HEK293 (cell line): ENCODE results near the gene WNT16.

ENCODE experiments used
- CTCF ChIA-PET: fragments of 350-600 bp; formaldehyde crosslinking; extraction: SDS; loops from one replicate; lab custom pipeline; 2021; ENCODE audit warnings: antibody characterized with exemption; lab: Yijun Ruan, JAX
- POLR2A ChIA-PET: fragments of 300-600 bp; formaldehyde crosslinking; extraction: SDS; loops from one replicate; lab custom pipeline; 2020; ENCODE audit warnings: antibody characterized with exemption, inconsistent platforms; lab: Yijun Ruan, JAX
- H3K27ac ChIP-seq: fragments of 200-500 bp; sonication (Bioruptor generic); 2 replicates; pipeline ENCODE4 v1.5.1; 2014; ENCODE audit warnings: low read depth, low read length, control low read depth, inconsistent platforms; ENCODE audit errors: extremely low read depth
- H3K36me3 ChIP-seq, 2 experiments: fragments of 200-500 bp in 1 of 2; sonication (Bioruptor generic) in 1 of 2; 1 replicate in 1 of 2; 2 replicates in 1 of 2; pipeline ENCODE4 v1.5.1; 2014 to 2017; ENCODE audit warnings: inconsistent platforms in 2 of 2, low read length in 2 of 2; ENCODE audit not compliant: control insufficient read depth in 2 of 2, insufficient read depth in 1 of 2
- H3K4me1 ChIP-seq: fragments of 200-500 bp; sonication (Bioruptor generic); 2 replicates; pipeline ENCODE4 v1.5.1; 2014; ENCODE audit warnings: mild to moderate bottlenecking, low read length, inconsistent platforms; ENCODE audit not compliant: control insufficient read depth, insufficient read depth
- H3K4me3 ChIP-seq: 2 replicates; pipeline ENCODE4 v1.5.1; 2011; ENCODE audit warnings: low read depth, mild to moderate bottlenecking, control low read depth, low read length, moderate library complexity
- H3K9me3 ChIP-seq: fragments of 200-500 bp; sonication (Bioruptor generic); 2 replicates; pipeline ENCODE4 v1.5.1; 2014; ENCODE audit warnings: low read depth, low read length, inconsistent platforms; ENCODE audit not compliant: control insufficient read depth, insufficient read depth
- KLF7 ChIP-seq: fragments of 450-650 bp; formaldehyde crosslinking; IDR thresholded peaks from 2 replicates; pipeline ENCODE4 v1.5.1; 2016; ENCODE audit warnings: missing biosample characterization, missing genetic modification characterization, borderline replicate concordance
- PRDM1 ChIP-seq: fragments of 450-650 bp; formaldehyde crosslinking; IDR thresholded peaks from 2 replicates; pipeline ENCODE4; 2016; ENCODE audit warnings: missing biosample characterization, missing genetic modification characterization
- RBAK ChIP-seq: fragments of 450-650 bp; formaldehyde crosslinking; IDR thresholded peaks from 2 replicates; pipeline ENCODE4 v1.5.1; 2016; ENCODE audit warnings: missing biosample characterization, missing genetic modification characterization
- WT1 ChIP-seq: fragments of 450-650 bp; formaldehyde crosslinking; IDR thresholded peaks from 2 replicates; pipeline ENCODE4 v1.5.1; 2016; ENCODE audit warnings: missing biosample characterization, missing genetic modification characterization
- ZBTB1 ChIP-seq: fragments of 450-650 bp; formaldehyde crosslinking; IDR thresholded peaks from 2 replicates; pipeline ENCODE4 v1.5.1; 2016; ENCODE audit warnings: missing biosample characterization, missing genetic modification characterization
- ZBTB21 ChIP-seq: fragments of 450-650 bp; formaldehyde crosslinking; IDR thresholded peaks from 2 replicates; pipeline ENCODE4 v1.5.1; 2017; ENCODE audit warnings: missing biosample characterization, missing genetic modification characterization
- ZFP3 ChIP-seq: fragments of 450-650 bp; formaldehyde crosslinking; IDR thresholded peaks from 2 replicates; pipeline ENCODE4 v1.5.1; 2016; ENCODE audit warnings: low read depth, missing biosample characterization, missing genetic modification characterization
- ZNF19 ChIP-seq: fragments of 450-650 bp; formaldehyde crosslinking; IDR thresholded peaks from 2 replicates; pipeline ENCODE4; 2016; ENCODE audit warnings: missing biosample characterization, missing genetic modification characterization, low read depth
- ZNF394 ChIP-seq: fragments of 450-650 bp; formaldehyde crosslinking; IDR thresholded peaks from 2 replicates; pipeline ENCODE4 v1.5.1; 2016; ENCODE audit warnings: missing biosample characterization, missing genetic modification characterization, mild to moderate bottlenecking, moderate library complexity, borderline replicate concordance
- ZNF416 ChIP-seq: fragments of 450-650 bp; formaldehyde crosslinking; IDR thresholded peaks from 2 replicates; pipeline ENCODE4 v1.5.1; 2016; ENCODE audit warnings: missing biosample characterization, missing genetic modification characterization
- ZNF423 ChIP-seq: fragments of 450-650 bp; formaldehyde crosslinking; IDR thresholded peaks from 2 replicates; pipeline ENCODE4 v1.5.1; 2016; ENCODE audit warnings: missing biosample characterization, missing genetic modification characterization
- ZNF571 ChIP-seq: fragments of 450-650 bp; formaldehyde crosslinking; IDR thresholded peaks from 2 replicates; pipeline ENCODE4 v1.5.0; 2017; ENCODE audit warnings: missing biosample characterization, missing genetic modification characterization
- ZNF76 ChIP-seq: fragments of 450-650 bp; formaldehyde crosslinking; IDR thresholded peaks from 2 replicates; pipeline ENCODE4; 2016; ENCODE audit warnings: low read depth, missing biosample characterization, missing genetic modification characterization, borderline replicate concordance
- ZNF837 ChIP-seq: fragments of 450-650 bp; formaldehyde crosslinking; IDR thresholded peaks from 2 replicates; pipeline ENCODE4 v1.5.1; 2016; ENCODE audit warnings: missing biosample characterization, missing genetic modification characterization
- TF ChIP-seq, protein P1 (sequence below): fragments of 450-650 bp; formaldehyde crosslinking; IDR thresholded peaks from 2 replicates; pipeline ENCODE4 v1.5.0; 2017; ENCODE audit warnings: missing biosample characterization, missing genetic modification characterization, borderline replicate concordance
- TF ChIP-seq, protein P2 (sequence below): fragments of 450-650 bp; formaldehyde crosslinking; conservative IDR thresholded peaks from 2 replicates; pipeline ENCODE4 v1.5.1; 2016; ENCODE audit warnings: low read depth, missing biosample characterization, missing genetic modification characterization
- TF ChIP-seq, protein P3 (sequence below): fragments of 450-650 bp; formaldehyde crosslinking; IDR thresholded peaks from 2 replicates; pipeline ENCODE4 v1.5.1; 2016; ENCODE audit warnings: missing biosample characterization, missing genetic modification characterization
- TF ChIP-seq, protein P4 (sequence below): fragments of 450-650 bp; formaldehyde crosslinking; IDR thresholded peaks from 2 replicates; pipeline ENCODE4 v1.5.1; 2017; ENCODE audit warnings: missing biosample characterization, missing genetic modification characterization
- TF ChIP-seq, protein P5 (sequence below): fragments of 450-650 bp; formaldehyde crosslinking; IDR thresholded peaks from 2 replicates; pipeline ENCODE4 v1.5.1; 2016; ENCODE audit warnings: missing biosample characterization, missing genetic modification characterization
- TF ChIP-seq, protein P6 (sequence below): fragments of 450-650 bp; formaldehyde crosslinking; IDR thresholded peaks from 2 replicates; pipeline ENCODE4 v1.5.1; 2016; ENCODE audit warnings: missing biosample characterization, missing genetic modification characterization

WNT16 gene

DNA sequence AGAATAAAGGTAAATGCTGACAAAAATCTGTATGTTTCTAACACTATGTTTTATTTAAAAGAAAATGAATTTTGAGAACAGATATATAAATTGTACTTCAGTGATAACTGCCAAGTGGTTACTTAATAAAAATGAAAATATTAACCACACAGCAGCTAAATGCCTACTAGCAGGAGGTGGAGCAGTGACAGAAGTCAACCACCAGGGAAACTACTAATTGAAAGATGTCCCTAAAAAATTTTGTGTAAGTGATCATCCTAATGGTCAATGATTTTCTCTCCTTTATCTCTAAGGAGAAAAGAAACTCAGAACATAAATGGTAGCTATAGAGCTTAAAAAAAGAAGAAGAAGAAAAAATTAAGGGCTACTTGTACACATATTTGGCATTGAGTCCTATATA, 22.9 kb downstream of the WNT16 start:
- no peaks in the 10 kb centered on the region for H3K9me3 ChIP-seq
- H3K4me1 ChIP-seq: no peaks in the 10 kb centered on the region
- POLR2A ChIA-PET: no interaction called here
- H3K36me3 ChIP-seq: peaks cover 0 to 32% of the 10 kb centered on the region in 2 experiments; a peak in 1 of 3 replicates
- CTCF ChIA-PET: interaction anchor here (0.6 to 1.4 kb wide), 8 partner anchors 10 to 1838 kb away, joined by 3 to 10 read pairs (median 4); no protein-coding TSS in a partner anchor
- H3K4me3 ChIP-seq: no peak overlapping the region
- no peak overlapping the region for H3K27ac ChIP-seq
- TF ChIP-seq ZNF416 (tag by site-specific recombination) (no peak), ZFP3 (tag by site-specific recombination) (no peak), ZNF76 (tag by site-specific recombination) (no peak), KLF7 (tag by site-specific recombination) (no peak), RBAK (tag by site-specific recombination) (no peak), ZNF423 (tag by site-specific recombination) (no peak)
- TF ChIP-seq, protein P1, sequence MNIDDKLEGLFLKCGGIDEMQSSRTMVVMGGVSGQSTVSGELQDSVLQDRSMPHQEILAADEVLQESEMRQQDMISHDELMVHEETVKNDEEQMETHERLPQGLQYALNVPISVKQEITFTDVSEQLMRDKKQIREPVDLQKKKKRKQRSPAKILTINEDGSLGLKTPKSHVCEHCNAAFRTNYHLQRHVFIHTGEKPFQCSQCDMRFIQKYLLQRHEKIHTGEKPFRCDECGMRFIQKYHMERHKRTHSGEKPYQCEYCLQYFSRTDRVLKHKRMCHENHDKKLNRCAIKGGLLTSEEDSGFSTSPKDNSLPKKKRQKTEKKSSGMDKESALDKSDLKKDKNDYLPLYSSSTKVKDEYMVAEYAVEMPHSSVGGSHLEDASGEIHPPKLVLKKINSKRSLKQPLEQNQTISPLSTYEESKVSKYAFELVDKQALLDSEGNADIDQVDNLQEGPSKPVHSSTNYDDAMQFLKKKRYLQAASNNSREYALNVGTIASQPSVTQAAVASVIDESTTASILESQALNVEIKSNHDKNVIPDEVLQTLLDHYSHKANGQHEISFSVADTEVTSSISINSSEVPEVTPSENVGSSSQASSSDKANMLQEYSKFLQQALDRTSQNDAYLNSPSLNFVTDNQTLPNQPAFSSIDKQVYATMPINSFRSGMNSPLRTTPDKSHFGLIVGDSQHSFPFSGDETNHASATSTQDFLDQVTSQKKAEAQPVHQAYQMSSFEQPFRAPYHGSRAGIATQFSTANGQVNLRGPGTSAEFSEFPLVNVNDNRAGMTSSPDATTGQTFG (tag by site-specific recombination): no peak
- TF ChIP-seq, protein P2, sequence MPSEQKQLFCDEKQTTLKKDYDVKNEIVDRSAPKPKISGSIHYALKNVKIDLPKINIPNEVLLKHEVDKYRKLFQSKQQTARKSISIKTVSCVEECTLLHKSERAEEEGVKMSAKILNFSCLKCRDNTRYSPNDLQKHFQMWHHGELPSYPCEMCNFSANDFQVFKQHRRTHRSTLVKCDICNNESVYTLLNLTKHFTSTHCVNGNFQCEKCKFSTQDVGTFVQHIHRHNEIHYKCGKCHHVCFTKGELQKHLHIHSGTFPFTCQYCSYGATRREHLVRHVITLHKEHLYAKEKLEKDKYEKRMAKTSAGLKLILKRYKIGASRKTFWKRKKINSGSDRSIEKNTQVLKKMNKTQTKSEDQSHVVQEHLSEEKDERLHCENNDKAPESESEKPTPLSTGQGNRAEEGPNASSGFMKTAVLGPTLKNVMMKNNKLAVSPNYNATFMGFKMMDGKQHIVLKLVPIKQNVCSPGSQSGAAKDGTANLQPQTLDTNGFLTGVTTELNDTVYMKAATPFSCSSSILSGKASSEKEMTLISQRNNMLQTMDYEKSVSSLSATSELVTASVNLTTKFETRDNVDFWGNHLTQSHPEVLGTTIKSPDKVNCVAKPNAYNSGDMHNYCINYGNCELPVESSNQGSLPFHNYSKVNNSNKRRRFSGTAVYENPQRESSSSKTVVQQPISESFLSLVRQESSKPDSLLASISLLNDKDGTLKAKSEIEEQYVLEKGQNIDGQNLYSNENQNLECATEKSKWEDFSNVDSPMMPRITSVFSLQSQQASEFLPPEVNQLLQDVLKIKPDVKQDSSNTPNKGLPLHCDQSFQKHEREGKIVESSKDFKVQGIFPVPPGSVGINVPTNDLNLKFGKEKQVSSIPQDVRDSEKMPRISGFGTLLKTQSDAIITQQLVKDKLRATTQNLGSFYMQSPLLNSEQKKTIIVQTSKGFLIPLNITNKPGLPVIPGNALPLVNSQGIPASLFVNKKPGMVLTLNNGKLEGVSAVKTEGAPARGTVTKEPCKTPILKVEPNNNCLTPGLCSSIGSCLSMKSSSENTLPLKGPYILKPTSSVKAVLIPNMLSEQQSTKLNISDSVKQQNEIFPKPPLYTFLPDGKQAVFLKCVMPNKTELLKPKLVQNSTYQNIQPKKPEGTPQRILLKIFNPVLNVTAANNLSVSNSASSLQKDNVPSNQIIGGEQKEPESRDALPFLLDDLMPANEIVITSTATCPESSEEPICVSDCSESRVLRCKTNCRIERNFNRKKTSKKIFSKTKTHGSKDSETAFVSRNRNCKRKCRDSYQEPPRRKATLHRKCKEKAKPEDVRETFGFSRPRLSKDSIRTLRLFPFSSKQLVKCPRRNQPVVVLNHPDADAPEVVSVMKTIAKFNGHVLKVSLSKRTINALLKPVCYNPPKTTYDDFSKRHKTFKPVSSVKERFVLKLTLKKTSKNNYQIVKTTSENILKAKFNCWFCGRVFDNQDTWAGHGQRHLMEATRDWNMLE (tag by site-specific recombination): no peak
- TF ChIP-seq, protein P3, sequence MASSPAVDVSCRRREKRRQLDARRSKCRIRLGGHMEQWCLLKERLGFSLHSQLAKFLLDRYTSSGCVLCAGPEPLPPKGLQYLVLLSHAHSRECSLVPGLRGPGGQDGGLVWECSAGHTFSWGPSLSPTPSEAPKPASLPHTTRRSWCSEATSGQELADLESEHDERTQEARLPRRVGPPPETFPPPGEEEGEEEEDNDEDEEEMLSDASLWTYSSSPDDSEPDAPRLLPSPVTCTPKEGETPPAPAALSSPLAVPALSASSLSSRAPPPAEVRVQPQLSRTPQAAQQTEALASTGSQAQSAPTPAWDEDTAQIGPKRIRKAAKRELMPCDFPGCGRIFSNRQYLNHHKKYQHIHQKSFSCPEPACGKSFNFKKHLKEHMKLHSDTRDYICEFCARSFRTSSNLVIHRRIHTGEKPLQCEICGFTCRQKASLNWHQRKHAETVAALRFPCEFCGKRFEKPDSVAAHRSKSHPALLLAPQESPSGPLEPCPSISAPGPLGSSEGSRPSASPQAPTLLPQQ (tag by site-specific recombination): no peak

DNA sequence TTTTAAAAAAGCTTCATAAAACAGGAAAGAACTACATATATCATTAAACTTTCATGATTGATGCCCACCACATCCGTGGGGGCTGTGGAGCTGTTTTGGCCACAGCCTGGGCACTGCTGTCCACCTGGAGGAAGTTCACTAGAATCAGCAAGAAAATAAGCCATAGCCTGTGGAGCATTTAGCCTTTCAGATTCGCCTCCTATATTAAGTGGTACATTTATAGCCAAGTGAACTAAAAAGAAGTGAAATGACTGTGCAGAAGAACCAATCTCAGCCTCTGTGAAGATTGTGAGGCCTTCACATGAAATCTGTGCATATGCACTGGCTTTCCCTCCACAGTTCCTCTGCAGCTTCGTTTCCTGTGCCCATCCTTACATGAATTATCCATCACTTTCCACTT, 23.5 kb downstream of the WNT16 start:
- H3K4me3 ChIP-seq: no peak overlapping the region
- H3K27ac ChIP-seq: no peak overlapping the region
- H3K4me1 ChIP-seq: no peaks in the 10 kb centered on the region
- H3K36me3 ChIP-seq: peaks cover 0 to 33% of the 10 kb centered on the region in 2 experiments; a peak in 2 of 3 replicates
- no peaks in the 10 kb centered on the region for H3K9me3 ChIP-seq
- POLR2A ChIA-PET: no interaction called here
- CTCF ChIA-PET: interaction anchor here (0.5 to 1.4 kb wide), 9 partner anchors 9 to 1837 kb away, joined by 3 to 10 read pairs (median 4); no protein-coding TSS in a partner anchor
- TF ChIP-seq ZNF394 (tag by site-specific recombination): no peak
- no peak for TF ChIP-seq ZNF571 (tag by site-specific recombination)
- TF ChIP-seq, protein P4, sequence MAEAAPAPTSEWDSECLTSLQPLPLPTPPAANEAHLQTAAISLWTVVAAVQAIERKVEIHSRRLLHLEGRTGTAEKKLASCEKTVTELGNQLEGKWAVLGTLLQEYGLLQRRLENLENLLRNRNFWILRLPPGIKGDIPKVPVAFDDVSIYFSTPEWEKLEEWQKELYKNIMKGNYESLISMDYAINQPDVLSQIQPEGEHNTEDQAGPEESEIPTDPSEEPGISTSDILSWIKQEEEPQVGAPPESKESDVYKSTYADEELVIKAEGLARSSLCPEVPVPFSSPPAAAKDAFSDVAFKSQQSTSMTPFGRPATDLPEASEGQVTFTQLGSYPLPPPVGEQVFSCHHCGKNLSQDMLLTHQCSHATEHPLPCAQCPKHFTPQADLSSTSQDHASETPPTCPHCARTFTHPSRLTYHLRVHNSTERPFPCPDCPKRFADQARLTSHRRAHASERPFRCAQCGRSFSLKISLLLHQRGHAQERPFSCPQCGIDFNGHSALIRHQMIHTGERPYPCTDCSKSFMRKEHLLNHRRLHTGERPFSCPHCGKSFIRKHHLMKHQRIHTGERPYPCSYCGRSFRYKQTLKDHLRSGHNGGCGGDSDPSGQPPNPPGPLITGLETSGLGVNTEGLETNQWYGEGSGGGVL (tag by site-specific recombination): no peak
- TF ChIP-seq, protein P5, sequence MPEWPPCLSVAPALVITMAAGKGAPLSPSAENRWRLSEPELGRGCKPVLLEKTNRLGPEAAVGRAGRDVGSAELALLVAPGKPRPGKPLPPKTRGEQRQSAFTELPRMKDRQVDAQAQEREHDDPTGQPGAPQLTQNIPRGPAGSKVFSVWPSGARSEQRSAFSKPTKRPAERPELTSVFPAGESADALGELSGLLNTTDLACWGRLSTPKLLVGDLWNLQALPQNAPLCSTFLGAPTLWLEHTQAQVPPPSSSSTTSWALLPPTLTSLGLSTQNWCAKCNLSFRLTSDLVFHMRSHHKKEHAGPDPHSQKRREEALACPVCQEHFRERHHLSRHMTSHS (tag by site-specific recombination): no peak
- no peak for TF ChIP-seq WT1 (tag by site-specific recombination)
- TF ChIP-seq ZNF837 (tag by site-specific recombination): no peak
- no peak for TF ChIP-seq ZNF19
- TF ChIP-seq, protein P6, sequence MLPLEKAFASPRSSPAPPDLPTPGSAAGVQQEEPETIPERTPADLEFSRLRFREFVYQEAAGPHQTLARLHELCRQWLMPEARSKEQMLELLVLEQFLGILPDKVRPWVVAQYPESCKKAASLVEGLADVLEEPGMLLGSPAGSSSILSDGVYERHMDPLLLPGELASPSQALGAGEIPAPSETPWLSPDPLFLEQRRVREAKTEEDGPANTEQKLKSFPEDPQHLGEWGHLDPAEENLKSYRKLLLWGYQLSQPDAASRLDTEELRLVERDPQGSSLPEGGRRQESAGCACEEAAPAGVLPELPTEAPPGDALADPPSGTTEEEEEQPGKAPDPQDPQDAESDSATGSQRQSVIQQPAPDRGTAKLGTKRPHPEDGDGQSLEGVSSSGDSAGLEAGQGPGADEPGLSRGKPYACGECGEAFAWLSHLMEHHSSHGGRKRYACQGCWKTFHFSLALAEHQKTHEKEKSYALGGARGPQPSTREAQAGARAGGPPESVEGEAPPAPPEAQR (tag by site-specific recombination): no peak
- no peak for TF ChIP-seq PRDM1
- no peak for TF ChIP-seq ZBTB21
- TF ChIP-seq ZBTB1: no peak
